K562 (cell line): ENCODE results near the gene CRB2. TPM values are rescaled to one million over a fixed set of nuclear protein-coding genes. Genes with fewer than 3 reads are reported as not detected.

ENCODE experiments used
- ETS2 ChIP-seq: IDR thresholded peaks from 2 replicates; pipeline ENCODE4 v1.6.1; 2016; ENCODE audit warnings: borderline replicate concordance, missing genetic modification characterization, mild to moderate bottlenecking, moderate library complexity, missing compliant biosample characterization; ENCODE audit not compliant: poor library complexity, severe bottlenecking
- ETV1 ChIP-seq: fragments of 450-650 bp; conservative IDR thresholded peaks from 2 replicates; pipeline ENCODE4 v1.6.1; 2016; ENCODE audit warnings: missing genetic modification characterization, control low read depth, low read depth, missing compliant biosample characterization
- FOXM1 ChIP-seq, 2 experiments: fragments of 450-650 bp in 1 of 2; sonication (generic) in 1 of 2; formaldehyde crosslinking in 1 of 2; IDR thresholded peaks; 2 replicates each; pipeline versions ENCODE4 v1.6.1 to v1.9.0; 2017 to 2022; ENCODE audit warnings: low read depth in 2 of 2, mild to moderate bottlenecking in 2 of 2, missing genetic modification reagents in 1 of 2, moderate library complexity in 1 of 2
- FOXP4 ChIP-seq: sonication (generic); formaldehyde crosslinking; IDR thresholded peaks from 2 replicates; pipeline ENCODE4 v1.8.0; 2022; ENCODE audit warnings: mild to moderate bottlenecking, missing genetic modification reagents, borderline replicate concordance
- HMG20A ChIP-seq: fragments of 450-650 bp; formaldehyde crosslinking; conservative IDR thresholded peaks from 2 replicates; pipeline ENCODE4 v1.4.0; 2020; ENCODE audit warnings: mild to moderate bottlenecking, mixed read lengths
- KDM1A ChIP-seq, 2 experiments: fragments of 450-650 bp; IDR thresholded peaks; 2 replicates each; pipeline ENCODE4 v1.6.1; 2016; ENCODE audit warnings: mild to moderate bottlenecking in 2 of 2
- ZNF449 ChIP-seq: fragments of 250-450 bp; sonication (Bioruptor Pico); IDR thresholded peaks from 2 replicates; pipeline ENCODE4 v1.8.0; 2022; ENCODE audit warnings: moderate library complexity, mild to moderate bottlenecking, inconsistent platforms
- ZNF512 ChIP-seq: IDR thresholded peaks from 2 replicates; pipeline ENCODE4 v1.6.1; 2016; ENCODE audit warnings: missing genetic modification characterization, missing compliant biosample characterization
- polyA plus RNA-seq, 8 experiments: library from polyadenylated mRNA; depleted of rRNA in 4 of 8; stranded (reverse) in 5 of 8; unstranded in 3 of 8; fragments of >200 nt; fragmentation: Nextera tagmentation in 2 of 8; fragmentation: Illumina TruSeq in 1 of 8; extraction: Ambion mirVana in 2 of 8; extraction: Trizol in 1 of 8; gene quantifications; 2 replicates each; pipeline versions ENCODE4 v1.2.1 to v1.2.3, GENCODE V29; 2011 to 2014; ENCODE audit warnings: inconsistent platforms in 1 of 8, missing spikeins in 1 of 8
- total RNA-seq, 7 experiments: library from RNA; depleted of rRNA in 6 of 7; stranded (reverse); fragments of >200 nt in 6 of 7; fragmentation: Illumina TruSeq in 2 of 7; extraction: Trizol in 2 of 7; gene quantifications; 2 replicates each; pipeline versions ENCODE4 v1.2.1 to v1.2.3, GENCODE V29; 2011 to 2021; ENCODE audit warnings: low replicate concordance in 1 of 7

CRB2 gene
- total and polyA plus RNA-seq, 9 of the 15 experiments (the other 6 are each of a cell fraction or from before 2014, with no cell fraction given): 0.13 to 1.2 (median 0.25) TPM; not detected in 2

GRCh38 chr9:123349691-123350480 lies 6.1 kb upstream of the CRB2 start (continued):
- no peak for TF ChIP-seq FOXP4 (CRISPR knock-in tag)
- no peak for TF ChIP-seq ETS2 (tag)
- no peak for TF ChIP-seq KDM1A (IDR thresholded peaks at IDR 0.05)
- TF ChIP-seq HMG20A (CRISPR knock-in tag): no peak
- TF ChIP-seq FOXM1 (IDR thresholded peaks at IDR 0.05; ENCODE audit: low read depth): no peak
- peak; percentile 55; the same call in 1 of the 2 replicates for TF ChIP-seq FOXM1 (CRISPR knock-in tag; IDR thresholded peaks at IDR 0.05; ENCODE audit: low read depth)
- TF ChIP-seq ZNF512 (tag): no peak
- no peak for TF ChIP-seq ZNF449
- no peak for TF ChIP-seq ETV1 (tag)
- TF ChIP-seq, all 486 proteins: peak for 47
